Measurements from ENCODE around the gene CEP85L. TPM values are rescaled to one million over a fixed set of nuclear protein-coding genes. Genes with fewer than 3 reads are reported as not detected.

Gene CEP85L
- total RNA-seq, 1 experiment from 2014 or later = 4.9 TPM

DNA sequence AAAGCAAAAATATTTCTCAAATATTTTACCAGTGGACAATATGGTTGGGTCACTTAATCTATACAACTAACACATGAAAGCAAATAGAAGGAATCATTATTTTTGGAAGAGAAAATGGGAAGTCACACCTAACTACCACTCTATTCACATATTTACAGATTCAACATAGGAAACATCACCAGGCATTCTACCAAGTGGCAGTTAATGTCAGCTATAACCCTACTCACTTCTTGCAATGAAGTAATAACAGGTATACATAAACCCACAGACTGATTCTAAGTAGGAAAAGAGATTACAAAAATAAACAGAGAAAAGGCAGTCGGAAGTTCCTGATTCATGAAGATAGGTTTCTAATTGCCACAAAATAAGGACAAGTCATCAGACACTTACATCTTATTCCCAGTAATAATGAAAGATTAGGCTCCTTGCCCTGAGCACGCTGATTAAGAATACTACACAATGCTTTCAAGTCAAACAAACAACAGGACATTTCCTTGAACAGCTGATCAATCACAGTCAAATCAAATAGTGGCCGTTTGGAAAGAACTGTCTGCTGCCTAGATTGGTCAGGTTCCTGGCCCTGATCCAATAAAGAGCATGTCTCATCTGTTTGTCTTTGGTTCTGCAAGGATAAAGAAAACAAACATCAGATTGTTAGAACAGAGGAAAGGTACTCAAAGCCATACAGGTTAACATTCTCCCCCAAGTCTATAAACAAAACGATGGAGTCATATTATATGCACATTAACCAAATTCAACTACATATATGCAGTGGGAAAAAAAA lies 182.5 kb downstream of the CEP85L start:
- ATAC-seq (no peak), DNase-seq (ENCODE audit: low read depth, low spot score) (no peak)
- TF ChIP-seq ELF1 (IDR thresholded peaks at IDR 0.05; ENCODE audit: borderline replicate concordance, low read depth) (no peak), YY1 (IDR thresholded peaks at IDR 0.05; ENCODE audit: extremely low read depth, insufficient replicate concordance, low read depth, low read length) (no peak), POLR2AphosphoS5 (IDR thresholded peaks at IDR 0.05; ENCODE audit: low read depth, low read length) (no peak), SP1 (IDR thresholded peaks at IDR 0.05; ENCODE audit: low read depth) (no peak), POLR2A (IDR thresholded peaks at IDR 0.05; ENCODE audit: borderline replicate concordance, extremely low read depth, insufficient read depth, insufficient read length) (no peak), SIN3A (IDR thresholded peaks at IDR 0.05; ENCODE audit: low read depth) (no peak), EZH2phosphoT487 (IDR thresholded peaks at IDR 0.05; ENCODE audit: borderline replicate concordance) (no peak), EGR1 (IDR thresholded peaks at IDR 0.05; ENCODE audit: low read depth) (no peak), ZNF274 (IDR thresholded peaks at IDR 0.05; ENCODE audit: low read depth, low read length) (no peak), TCF7L2 (IDR thresholded peaks at IDR 0.05; ENCODE audit: borderline replicate concordance, extremely low read depth, insufficient read depth, insufficient read length) (no peak), SRF (IDR thresholded peaks at IDR 0.05; ENCODE audit: low read depth) (no peak), EZH2 (IDR thresholded peaks at IDR 0.05) (no peak), CEBPB (IDR thresholded peaks at IDR 0.05; ENCODE audit: low read depth) (no peak), JUND (IDR thresholded peaks at IDR 0.05) (no peak)
- BruUV-seq (replicated peaks) = no TSS peak
- no peaks in the 10 kb centered on the region for H3K9me3 ChIP-seq (ENCODE audit: control insufficient read depth in 1 of 2, insufficient read depth in 1 of 2, low read depth in 1 of 2, low read length in 2 of 2)
- H3K27me3 ChIP-seq (ENCODE audit: insufficient read depth, low read length) = no peaks in the 10 kb centered on the region
- H3K4me3 ChIP-seq (replicated peaks in 1 of 2; ENCODE audit: low read depth in 1 of 2, low read length in 2 of 2) = no peak overlapping the region
- H4K20me1 ChIP-seq (ENCODE audit: insufficient read depth) = no peaks in the 10 kb centered on the region
- no peak overlapping the region for H2AFZ ChIP-seq (ENCODE audit: low read depth, low read length, poor library complexity, severe bottlenecking)
- no peaks in the 10 kb centered on the region for H3K36me3 ChIP-seq (ENCODE audit: control insufficient read depth in 1 of 2, insufficient read depth in 2 of 2, low read length in 2 of 2)
- no peak overlapping the region for H3K27ac ChIP-seq (ENCODE audit: low read depth, low read length)
- H3K79me2 ChIP-seq (ENCODE audit: insufficient read depth, low read length) = no peaks in the 10 kb centered on the region
- intact Hi-C loops (cut with micrococcal nuclease) = no loop called here
- no peak overlapping the region for H3K4me2 ChIP-seq (ENCODE audit: low read length)
- ChIA-PET RAD21 (ENCODE audit: low non-redundant PET in 1 of 2, low total read pairs in 2 of 2, uncharacterized antibody in 2 of 2, unreplicated experiment in 2 of 2) (no interaction called here), POLR2A (no interaction called here), CTCF (no interaction called here)
- H3K9ac ChIP-seq (ENCODE audit: low read length) = no peak overlapping the region
- H3K4me1 ChIP-seq (ENCODE audit: control insufficient read depth in 1 of 2, insufficient read depth in 2 of 2, low read length in 2 of 2) = no peaks in the 10 kb centered on the region; a peak in 1 of 4 replicates
- no peaks in the 10 kb centered on the region for H3K9me2 ChIP-seq (ENCODE audit: insufficient read depth)

Measured in HCT116 (cell line).